ENCODE measurements around the gene VDAC2. TPM values are rescaled to one million over a fixed set of nuclear protein-coding genes. Genes with fewer than 3 reads are reported as not detected.

The VDAC2 gene
- total and polyA plus RNA-seq, 2 donors (not counting 1 experiment from before 2014, with no cell fraction given): 49.2 to 83.6 TPM

GRCh38 chr10:75233444-75234016 is 22.9 kb downstream of the VDAC2 start:
- peaks cover 7% of the 10 kb centered on the region for H4K20me1 ChIP-seq (ENCODE audit: control insufficient read depth, insufficient read depth, low read length, poor library complexity, severe bottlenecking)
- Mint-ChIP-seq H3K9me3 (ENCODE audit: insufficient read depth) (no peaks in the 10 kb centered on the region), H3K27me3 (no peaks in the 10 kb centered on the region), H3K4me1 (peaks cover 23% of the 10 kb centered on the region), H3K4me3 (peak overlapping the region; percentile 85), H3K27ac (peak overlapping the region; percentile 82)
- peaks cover 0 to 30% of the 10 kb centered on the region in 2 experiments for H3K36me3 ChIP-seq (replicated peaks in 1 of 2; ENCODE audit: control extremely low read depth in 1 of 2, control insufficient read depth in 1 of 2, extremely low read depth in 1 of 2, insufficient read depth in 2 of 2, low read length in 1 of 2)
- peak overlapping the region; percentile 61 to 83 for H3K27ac ChIP-seq (ENCODE audit: low read length in 2 of 2)
- H3K79me2 ChIP-seq (ENCODE audit: control insufficient read depth, insufficient read depth, low read length): no peaks in the 10 kb centered on the region
- no peaks in the 10 kb centered on the region for H3K9me3 ChIP-seq (ENCODE audit: control extremely low read depth in 1 of 3, control insufficient read depth in 2 of 3, insufficient read depth in 1 of 3, low read length in 2 of 3)
- H3K4me2 ChIP-seq (replicated peaks; ENCODE audit: low read depth, low read length, poor library complexity, severe bottlenecking): peak overlapping the region; percentile 100
- ChIA-PET CTCF (interaction anchor here (0.9 to 9.4 kb wide), 10 partner anchors 8 to 1354 kb away, joined by 3 to 138 read pairs (median 4); partner anchors contain the start of gene VDAC2), POLR2A (interaction anchor here (1.1 to 3.3 kb wide), 3 partner anchors 21 to 26 kb away, joined by 5 to 27 read pairs (median 5); partner anchors contain the start of gene VDAC2)
- peak overlapping the region in 4 of 5 experiments; percentile 55 to 80 (median 69) for H3K4me3 ChIP-seq (ENCODE audit: control extremely low read depth in 1 of 5, extremely low read depth in 1 of 5, insufficient read depth in 1 of 5, low read depth in 2 of 5, low read length in 4 of 5)
- ATAC-seq (ENCODE audit: low read depth) (no peak), DNase-seq (no peak)
- H2AFZ ChIP-seq (ENCODE audit: insufficient read depth, low read depth, low read length, poor library complexity, severe bottlenecking): peak overlapping the region; percentile 89
- H3K4me1 ChIP-seq (ENCODE audit: control insufficient read depth in 2 of 2, insufficient read depth in 2 of 2, low read length in 2 of 2): peaks cover 4 to 20% of the 10 kb centered on the region in 2 donors
- 54% methylated on average over 9 of the region's 14 CpGs for WGBS (ENCODE audit: insufficient coverage)
- H3K27me3 ChIP-seq (replicated peaks in 1 of 4; ENCODE audit: control extremely low read depth in 1 of 4, control insufficient read depth in 3 of 4, insufficient read depth in 4 of 4, low read length in 3 of 4): no peaks in the 10 kb centered on the region
- intact Hi-C loops (cut with micrococcal nuclease): loop anchor here (1.0 to 10.0 kb wide), 6 partner anchors 23 to 1736 kb away; partner anchors contain the start of genes CAMK2G, PPP3CB and VDAC2
- H3K9ac ChIP-seq (ENCODE audit: low read length): peak overlapping the region; percentile 67
- TF ChIP-seq, protein P1, sequence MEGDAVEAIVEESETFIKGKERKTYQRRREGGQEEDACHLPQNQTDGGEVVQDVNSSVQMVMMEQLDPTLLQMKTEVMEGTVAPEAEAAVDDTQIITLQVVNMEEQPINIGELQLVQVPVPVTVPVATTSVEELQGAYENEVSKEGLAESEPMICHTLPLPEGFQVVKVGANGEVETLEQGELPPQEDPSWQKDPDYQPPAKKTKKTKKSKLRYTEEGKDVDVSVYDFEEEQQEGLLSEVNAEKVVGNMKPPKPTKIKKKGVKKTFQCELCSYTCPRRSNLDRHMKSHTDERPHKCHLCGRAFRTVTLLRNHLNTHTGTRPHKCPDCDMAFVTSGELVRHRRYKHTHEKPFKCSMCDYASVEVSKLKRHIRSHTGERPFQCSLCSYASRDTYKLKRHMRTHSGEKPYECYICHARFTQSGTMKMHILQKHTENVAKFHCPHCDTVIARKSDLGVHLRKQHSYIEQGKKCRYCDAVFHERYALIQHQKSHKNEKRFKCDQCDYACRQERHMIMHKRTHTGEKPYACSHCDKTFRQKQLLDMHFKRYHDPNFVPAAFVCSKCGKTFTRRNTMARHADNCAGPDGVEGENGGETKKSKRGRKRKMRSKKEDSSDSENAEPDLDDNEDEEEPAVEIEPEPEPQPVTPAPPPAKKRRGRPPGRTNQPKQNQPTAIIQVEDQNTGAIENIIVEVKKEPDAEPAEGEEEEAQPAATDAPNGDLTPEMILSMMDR (IDR thresholded peaks at IDR 0.05): no peak
- no peak for TF ChIP-seq EZH2 (IDR thresholded peaks at IDR 0.05; ENCODE audit: borderline replicate concordance, insufficient read depth, low read depth, low read length, poor library complexity, severe bottlenecking)

All from B cell (primary cell).